ENCODE results near the gene RIPPLY3. TPM values are rescaled to one million over a fixed set of nuclear protein-coding genes. Genes with fewer than 3 reads are reported as not detected.
A peak's percentile ranks its signal among the peaks of the same experiment; 100 is the strongest.

The RIPPLY3 gene
- total and polyA plus RNA-seq, 2 of the 13 experiments (the other 11 are each of a cell fraction or from before 2014, with no cell fraction given), result 0.09 to 2.9 TPM

DNA sequence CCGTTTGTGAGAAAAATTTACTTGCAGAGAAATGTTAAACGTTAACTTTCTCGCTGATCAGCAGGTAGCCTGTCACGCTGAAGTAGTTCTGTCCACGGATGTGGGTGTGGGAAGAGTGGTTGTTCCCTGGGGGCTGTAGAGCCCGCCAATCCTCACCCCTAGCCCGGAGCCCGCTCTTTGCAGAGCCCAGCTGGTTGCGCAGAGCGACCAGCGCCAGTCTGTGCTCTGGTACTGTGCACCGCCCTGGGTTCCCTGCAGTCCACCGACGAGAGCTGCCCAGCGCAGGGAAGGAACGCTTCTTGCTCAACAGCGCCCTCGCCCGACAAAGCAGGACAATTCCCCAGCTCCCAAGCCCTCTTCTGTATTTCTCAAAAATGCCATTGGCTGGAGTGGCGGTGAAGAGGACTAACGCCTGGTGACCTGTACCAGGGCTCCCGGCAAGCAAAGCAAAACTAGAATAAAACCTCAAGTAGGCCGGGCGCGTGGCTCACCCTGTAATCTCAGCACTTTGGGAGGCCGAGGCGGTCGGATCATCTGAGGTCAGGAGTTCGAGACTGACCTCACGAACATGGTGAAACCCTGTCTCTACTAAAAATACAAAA lies 3.3 kb downstream of the RIPPLY3 start (continued):
- TF ChIP-seq, protein P1, sequence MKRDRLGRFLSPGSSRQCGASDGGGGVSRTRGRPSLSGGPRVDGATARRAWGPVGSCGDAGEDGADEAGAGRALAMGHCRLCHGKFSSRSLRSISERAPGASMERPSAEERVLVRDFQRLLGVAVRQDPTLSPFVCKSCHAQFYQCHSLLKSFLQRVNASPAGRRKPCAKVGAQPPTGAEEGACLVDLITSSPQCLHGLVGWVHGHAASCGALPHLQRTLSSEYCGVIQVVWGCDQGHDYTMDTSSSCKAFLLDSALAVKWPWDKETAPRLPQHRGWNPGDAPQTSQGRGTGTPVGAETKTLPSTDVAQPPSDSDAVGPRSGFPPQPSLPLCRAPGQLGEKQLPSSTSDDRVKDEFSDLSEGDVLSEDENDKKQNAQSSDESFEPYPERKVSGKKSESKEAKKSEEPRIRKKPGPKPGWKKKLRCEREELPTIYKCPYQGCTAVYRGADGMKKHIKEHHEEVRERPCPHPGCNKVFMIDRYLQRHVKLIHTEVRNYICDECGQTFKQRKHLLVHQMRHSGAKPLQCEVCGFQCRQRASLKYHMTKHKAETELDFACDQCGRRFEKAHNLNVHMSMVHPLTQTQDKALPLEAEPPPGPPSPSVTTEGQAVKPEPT (CRISPR knock-in tag; IDR thresholded peaks at IDR 0.05; ENCODE audit: low read depth), result no peak
- TF ChIP-seq, protein P2, sequence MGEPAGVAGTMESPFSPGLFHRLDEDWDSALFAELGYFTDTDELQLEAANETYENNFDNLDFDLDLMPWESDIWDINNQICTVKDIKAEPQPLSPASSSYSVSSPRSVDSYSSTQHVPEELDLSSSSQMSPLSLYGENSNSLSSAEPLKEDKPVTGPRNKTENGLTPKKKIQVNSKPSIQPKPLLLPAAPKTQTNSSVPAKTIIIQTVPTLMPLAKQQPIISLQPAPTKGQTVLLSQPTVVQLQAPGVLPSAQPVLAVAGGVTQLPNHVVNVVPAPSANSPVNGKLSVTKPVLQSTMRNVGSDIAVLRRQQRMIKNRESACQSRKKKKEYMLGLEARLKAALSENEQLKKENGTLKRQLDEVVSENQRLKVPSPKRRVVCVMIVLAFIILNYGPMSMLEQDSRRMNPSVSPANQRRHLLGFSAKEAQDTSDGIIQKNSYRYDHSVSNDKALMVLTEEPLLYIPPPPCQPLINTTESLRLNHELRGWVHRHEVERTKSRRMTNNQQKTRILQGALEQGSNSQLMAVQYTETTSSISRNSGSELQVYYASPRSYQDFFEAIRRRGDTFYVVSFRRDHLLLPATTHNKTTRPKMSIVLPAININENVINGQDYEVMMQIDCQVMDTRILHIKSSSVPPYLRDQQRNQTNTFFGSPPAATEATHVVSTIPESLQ (CRISPR knock-in tag; conservative IDR thresholded peaks at IDR 0.05), result no peak
- no peak for TF ChIP-seq CEBPB (IDR thresholded peaks at IDR 0.05; ENCODE audit: borderline replicate concordance, low read depth, low read length)
- no peak for TF ChIP-seq SUZ12 (IDR thresholded peaks at IDR 0.05; ENCODE audit: low read depth, low read length)
- TF ChIP-seq ZFP62 (CRISPR knock-in tag; IDR thresholded peaks at IDR 0.05), result no peak
- TF ChIP-seq RNF2 (conservative IDR thresholded peaks at IDR 0.05; ENCODE audit: low read depth), result no peak
- TF ChIP-seq TMF1 (CRISPR knock-in tag; IDR thresholded peaks at IDR 0.05; ENCODE audit: low read depth), result no peak
- TF ChIP-seq ZC3H4 (CRISPR knock-in tag; IDR thresholded peaks at IDR 0.05; ENCODE audit: borderline replicate concordance), result no peak
- TF ChIP-seq ZBTB7B (CRISPR knock-in tag; IDR thresholded peaks at IDR 0.05), result peak; percentile 62; the same call in 1 of the 2 replicates
- TF ChIP-seq, protein P3, sequence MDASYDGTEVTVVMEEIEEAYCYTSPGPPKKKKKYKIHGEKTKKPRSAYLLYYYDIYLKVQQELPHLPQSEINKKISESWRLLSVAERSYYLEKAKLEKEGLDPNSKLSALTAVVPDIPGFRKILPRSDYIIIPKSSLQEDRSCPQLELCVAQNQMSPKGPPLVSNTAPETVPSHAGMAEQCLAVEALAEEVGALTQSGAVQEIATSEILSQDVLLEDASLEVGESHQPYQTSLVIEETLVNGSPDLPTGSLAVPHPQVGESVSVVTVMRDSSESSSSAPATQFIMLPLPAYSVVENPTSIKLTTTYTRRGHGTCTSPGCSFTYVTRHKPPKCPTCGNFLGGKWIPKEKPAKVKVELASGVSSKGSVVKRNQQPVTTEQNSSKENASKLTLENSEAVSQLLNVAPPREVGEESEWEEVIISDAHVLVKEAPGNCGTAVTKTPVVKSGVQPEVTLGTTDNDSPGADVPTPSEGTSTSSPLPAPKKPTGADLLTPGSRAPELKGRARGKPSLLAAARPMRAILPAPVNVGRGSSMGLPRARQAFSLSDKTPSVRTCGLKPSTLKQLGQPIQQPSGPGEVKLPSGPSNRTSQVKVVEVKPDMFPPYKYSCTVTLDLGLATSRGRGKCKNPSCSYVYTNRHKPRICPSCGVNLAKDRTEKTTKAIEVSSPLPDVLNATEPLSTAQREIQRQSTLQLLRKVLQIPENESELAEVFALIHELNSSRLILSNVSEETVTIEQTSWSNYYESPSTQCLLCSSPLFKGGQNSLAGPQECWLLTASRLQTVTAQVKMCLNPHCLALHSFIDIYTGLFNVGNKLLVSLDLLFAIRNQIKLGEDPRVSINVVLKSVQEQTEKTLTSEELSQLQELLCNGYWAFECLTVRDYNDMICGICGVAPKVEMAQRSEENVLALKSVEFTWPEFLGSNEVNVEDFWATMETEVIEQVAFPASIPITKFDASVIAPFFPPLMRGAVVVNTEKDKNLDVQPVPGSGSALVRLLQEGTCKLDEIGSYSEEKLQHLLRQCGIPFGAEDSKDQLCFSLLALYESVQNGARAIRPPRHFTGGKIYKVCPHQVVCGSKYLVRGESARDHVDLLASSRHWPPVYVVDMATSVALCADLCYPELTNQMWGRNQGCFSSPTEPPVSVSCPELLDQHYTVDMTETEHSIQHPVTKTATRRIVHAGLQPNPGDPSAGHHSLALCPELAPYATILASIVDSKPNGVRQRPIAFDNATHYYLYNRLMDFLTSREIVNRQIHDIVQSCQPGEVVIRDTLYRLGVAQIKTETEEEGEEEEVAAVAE (CRISPR knock-in tag; IDR thresholded peaks at IDR 0.05; ENCODE audit: borderline replicate concordance), result 0 out of 2 replicates have a peak, but pooled peaks have one; percentile 50
- TF ChIP-seq ZNF335 (CRISPR knock-in tag; IDR thresholded peaks at IDR 0.05), result no peak
- no peak; the same call in 1 of the 2 replicates for TF ChIP-seq ZNF546 (CRISPR knock-in tag; conservative IDR thresholded peaks at IDR 0.05)
- TF ChIP-seq, protein P4, sequence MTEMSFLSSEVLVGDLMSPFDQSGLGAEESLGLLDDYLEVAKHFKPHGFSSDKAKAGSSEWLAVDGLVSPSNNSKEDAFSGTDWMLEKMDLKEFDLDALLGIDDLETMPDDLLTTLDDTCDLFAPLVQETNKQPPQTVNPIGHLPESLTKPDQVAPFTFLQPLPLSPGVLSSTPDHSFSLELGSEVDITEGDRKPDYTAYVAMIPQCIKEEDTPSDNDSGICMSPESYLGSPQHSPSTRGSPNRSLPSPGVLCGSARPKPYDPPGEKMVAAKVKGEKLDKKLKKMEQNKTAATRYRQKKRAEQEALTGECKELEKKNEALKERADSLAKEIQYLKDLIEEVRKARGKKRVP (CRISPR knock-in tag; IDR thresholded peaks at IDR 0.05), result peak in 1 of 2 experiments; percentile 14; a peak in 1 of 4 replicates
- TF ChIP-seq, protein P5, sequence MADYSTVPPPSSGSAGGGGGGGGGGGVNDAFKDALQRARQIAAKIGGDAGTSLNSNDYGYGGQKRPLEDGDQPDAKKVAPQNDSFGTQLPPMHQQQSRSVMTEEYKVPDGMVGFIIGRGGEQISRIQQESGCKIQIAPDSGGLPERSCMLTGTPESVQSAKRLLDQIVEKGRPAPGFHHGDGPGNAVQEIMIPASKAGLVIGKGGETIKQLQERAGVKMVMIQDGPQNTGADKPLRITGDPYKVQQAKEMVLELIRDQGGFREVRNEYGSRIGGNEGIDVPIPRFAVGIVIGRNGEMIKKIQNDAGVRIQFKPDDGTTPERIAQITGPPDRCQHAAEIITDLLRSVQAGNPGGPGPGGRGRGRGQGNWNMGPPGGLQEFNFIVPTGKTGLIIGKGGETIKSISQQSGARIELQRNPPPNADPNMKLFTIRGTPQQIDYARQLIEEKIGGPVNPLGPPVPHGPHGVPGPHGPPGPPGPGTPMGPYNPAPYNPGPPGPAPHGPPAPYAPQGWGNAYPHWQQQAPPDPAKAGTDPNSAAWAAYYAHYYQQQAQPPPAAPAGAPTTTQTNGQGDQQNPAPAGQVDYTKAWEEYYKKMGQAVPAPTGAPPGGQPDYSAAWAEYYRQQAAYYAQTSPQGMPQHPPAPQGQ (CRISPR knock-in tag; IDR thresholded peaks at IDR 0.05; ENCODE audit: borderline replicate concordance), result no peak
- TF ChIP-seq GFI1 (CRISPR knock-in tag; IDR thresholded peaks at IDR 0.05; ENCODE audit: borderline replicate concordance), result no peak
- no peak for TF ChIP-seq SRSF4 (IDR thresholded peaks at IDR 0.05; ENCODE audit: low read depth, low read length, poor library complexity, severe bottlenecking)

Measured in HepG2 (cell line).